KMS-11 (cell line): ENCODE measurements around the gene RBMS2.
A peak's percentile ranks its signal among the peaks of the same experiment; 100 is the strongest.

Experiments
- H2AFZ ChIP-seq: fragments of 200-600 bp; sonication (generic); 2 replicates; pipeline ENCODE4 v1.6.1; 2016; ENCODE audit warnings: antibody characterized with exemption, mixed run types, low read depth
- H3K27ac ChIP-seq: fragments of 200-600 bp; sonication (generic); 2 replicates; pipeline ENCODE4 v1.6.1; 2016; ENCODE audit warnings: mild to moderate bottlenecking, mixed run types
- H3K27me3 ChIP-seq: fragments of 200-600 bp; sonication (generic); 2 replicates; pipeline ENCODE4 v1.6.1; 2017; ENCODE audit warnings: mild to moderate bottlenecking, low read depth, mixed run types, moderate library complexity; ENCODE audit not compliant: insufficient read depth
- H3K36me3 ChIP-seq: fragments of 200-600 bp; sonication (generic); 2 replicates; pipeline ENCODE4 v1.6.1; 2017; ENCODE audit warnings: mild to moderate bottlenecking, mixed run types; ENCODE audit not compliant: insufficient read depth
- H3K4me1 ChIP-seq: fragments of 200-600 bp; sonication (generic); 2 replicates; pipeline ENCODE4 v1.6.1; 2016; ENCODE audit warnings: mild to moderate bottlenecking, low read depth, mixed run types; ENCODE audit not compliant: poor library complexity, severe bottlenecking
- H3K4me2 ChIP-seq: fragments of 200-600 bp; sonication (generic); 2 replicates; pipeline ENCODE4 v1.7.0; 2016; ENCODE audit warnings: mild to moderate bottlenecking, mixed run types
- H3K4me3 ChIP-seq: fragments of 200-600 bp; sonication (generic); IDR thresholded peaks from 2 replicates; pipeline ENCODE4 v1.6.1; 2017; ENCODE audit warnings: low read depth, low read length, mixed read lengths; ENCODE audit not compliant: insufficient read depth
- H3K79me2 ChIP-seq: fragments of 200-600 bp; sonication (generic); 2 replicates; pipeline ENCODE4 v1.6.1; 2016; ENCODE audit warnings: low read depth, mixed run types; ENCODE audit not compliant: insufficient read depth
- H3K9ac ChIP-seq: fragments of 200-600 bp; sonication (generic); 2 replicates; pipeline ENCODE4 v1.6.1; 2016; ENCODE audit warnings: mild to moderate bottlenecking, mixed run types
- H4K20me1 ChIP-seq: fragments of 200-600 bp; sonication (generic); 2 replicates; pipeline ENCODE4 v1.6.1; 2016; ENCODE audit warnings: mild to moderate bottlenecking, mixed run types; ENCODE audit not compliant: insufficient read depth
- CTCF ChIP-seq: fragments of 200-600 bp; sonication (generic); conservative IDR thresholded peaks from 2 replicates; pipeline ENCODE4 v1.6.1; 2017; ENCODE audit warnings: low read depth, mild to moderate bottlenecking, antibody characterized with exemption, low read length, moderate library complexity, mixed read lengths

RBMS2 gene

GRCh38 chr12:56545023-56545604 lies 23.5 kb downstream of the RBMS2 start:
- Histone ChIP-seq H3K9ac (no peak overlapping the region), H4K20me1 (no peaks in the 10 kb centered on the region), H2AFZ (no peak overlapping the region), H3K79me2 (no peaks in the 10 kb centered on the region), H3K4me2 (no peak overlapping the region), H3K27me3 (no peaks in the 10 kb centered on the region), H3K4me1 (no peaks in the 10 kb centered on the region), H3K27ac (no peak overlapping the region), H3K4me3 (no peak overlapping the region), H3K36me3 (no peaks in the 10 kb centered on the region)
- no peak for TF ChIP-seq CTCF

- no peak overlapping the region for H3K27ac ChIP-seq
- H3K4me3 ChIP-seq: no peak overlapping the region
- no peak for TF ChIP-seq CTCF
- H3K4me2 ChIP-seq: no peak overlapping the region
- H4K20me1 ChIP-seq: no peaks in the 10 kb centered on the region
- H3K9ac ChIP-seq: no peak overlapping the region
- H3K27me3 ChIP-seq: no peaks in the 10 kb centered on the region
- H3K4me1 ChIP-seq: no peaks in the 10 kb centered on the region
- no peak overlapping the region for H2AFZ ChIP-seq
- H3K36me3 ChIP-seq: no peaks in the 10 kb centered on the region
- H3K79me2 ChIP-seq: no peaks in the 10 kb centered on the region
These were observed 25.1 kb downstream of the RBMS2 start for GRCh38 chr12:56546680-56547079.

DNA sequence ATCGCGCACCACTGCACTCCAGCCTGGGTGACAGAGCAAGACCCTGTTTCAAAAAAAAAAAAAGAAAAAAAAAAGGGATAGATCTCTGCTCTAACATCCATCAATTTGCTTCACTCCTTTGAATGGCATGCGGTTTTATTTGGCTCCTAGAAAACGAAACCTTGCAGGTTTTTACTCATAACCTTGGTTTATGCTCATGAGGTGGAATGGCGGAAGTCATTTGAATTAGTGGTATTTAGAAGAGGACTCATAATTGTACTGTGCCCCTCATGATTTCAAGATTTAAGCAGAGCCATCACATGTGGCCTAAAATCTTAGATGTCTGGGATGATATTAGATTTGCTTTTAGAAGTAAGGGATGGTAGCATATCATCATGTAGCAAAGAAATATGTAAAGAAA lies 29.4 kb downstream of the RBMS2 start:
- Histone ChIP-seq H3K27me3 (no peaks in the 10 kb centered on the region), H3K79me2 (no peaks in the 10 kb centered on the region), H3K4me3 (no peak overlapping the region), H2AFZ (no peak overlapping the region), H3K9ac (no peak overlapping the region), H3K27ac (no peak overlapping the region), H3K36me3 (no peaks in the 10 kb centered on the region), H3K4me1 (no peaks in the 10 kb centered on the region), H4K20me1 (no peaks in the 10 kb centered on the region), H3K4me2 (no peak overlapping the region)
- TF ChIP-seq CTCF: no peak

- Histone ChIP-seq H3K4me2 (no peak overlapping the region; the same call in 1 of the 2 replicates), H3K27ac (no peak overlapping the region), H3K79me2 (no peaks in the 10 kb centered on the region), H4K20me1 (no peaks in the 10 kb centered on the region), H2AFZ (peak overlapping the region; percentile 0; the same call in 1 of the 2 replicates), H3K4me3 (no peak overlapping the region), H3K27me3 (no peaks in the 10 kb centered on the region), H3K9ac (no peak overlapping the region), H3K4me1 (peaks cover 10% of the 10 kb centered on the region), H3K36me3 (no peaks in the 10 kb centered on the region)
- TF ChIP-seq CTCF: no peak
These were observed 44.0 kb downstream of the RBMS2 start for GRCh38 chr12:56565510-56566101.
